ENCODE measurements around the gene KBTBD4.
"Not testable (repeated sequence)": the region's sequence is repeated elsewhere in the genome, so short reads cannot be mapped to it uniquely, and the experiment has no call there.

The KBTBD4 gene

GRCh38 chr11:47589977-47590861, 11.4 kb upstream of the KBTBD4 start:
- FAIRE-seq: no peak

GRCh38 chr11:47589584-47589976, 10.8 kb upstream of the KBTBD4 start:
- FAIRE-seq: no peak

GRCh38 chr11:47589118-47589517, 10.3 kb upstream of the KBTBD4 start:
- FAIRE-seq: no peak

DNA sequence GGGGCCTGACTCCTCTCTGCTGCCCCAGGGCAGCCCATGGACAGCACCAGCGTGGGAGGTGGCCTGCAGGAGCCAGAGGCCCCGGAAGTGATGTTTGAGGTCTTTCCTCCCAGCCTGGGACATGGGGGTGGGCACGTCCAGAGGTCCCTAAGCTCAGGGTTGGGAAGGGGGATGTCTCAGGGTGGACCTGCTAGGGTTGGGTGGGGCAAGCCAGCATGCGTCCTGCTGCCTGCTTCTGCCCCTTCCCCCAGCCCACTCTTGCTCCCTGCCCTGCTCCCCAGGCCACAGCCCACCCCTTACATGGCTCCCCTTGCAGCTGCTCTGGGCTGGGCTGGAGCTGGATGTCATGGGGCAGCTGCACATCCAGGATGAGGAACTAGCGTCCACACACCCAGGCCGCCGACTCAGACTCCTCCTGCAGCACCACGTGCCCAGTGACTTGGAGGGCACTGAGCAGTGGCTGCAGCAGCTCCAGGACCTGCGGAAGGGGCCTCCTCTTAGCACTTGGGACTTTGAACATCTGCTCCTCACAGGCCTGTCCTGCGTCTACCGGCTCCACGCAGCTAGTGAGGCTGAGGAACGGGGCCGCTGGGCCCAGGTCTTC, 9.1 kb upstream of the KBTBD4 start:
- no peak for FAIRE-seq

DNA sequence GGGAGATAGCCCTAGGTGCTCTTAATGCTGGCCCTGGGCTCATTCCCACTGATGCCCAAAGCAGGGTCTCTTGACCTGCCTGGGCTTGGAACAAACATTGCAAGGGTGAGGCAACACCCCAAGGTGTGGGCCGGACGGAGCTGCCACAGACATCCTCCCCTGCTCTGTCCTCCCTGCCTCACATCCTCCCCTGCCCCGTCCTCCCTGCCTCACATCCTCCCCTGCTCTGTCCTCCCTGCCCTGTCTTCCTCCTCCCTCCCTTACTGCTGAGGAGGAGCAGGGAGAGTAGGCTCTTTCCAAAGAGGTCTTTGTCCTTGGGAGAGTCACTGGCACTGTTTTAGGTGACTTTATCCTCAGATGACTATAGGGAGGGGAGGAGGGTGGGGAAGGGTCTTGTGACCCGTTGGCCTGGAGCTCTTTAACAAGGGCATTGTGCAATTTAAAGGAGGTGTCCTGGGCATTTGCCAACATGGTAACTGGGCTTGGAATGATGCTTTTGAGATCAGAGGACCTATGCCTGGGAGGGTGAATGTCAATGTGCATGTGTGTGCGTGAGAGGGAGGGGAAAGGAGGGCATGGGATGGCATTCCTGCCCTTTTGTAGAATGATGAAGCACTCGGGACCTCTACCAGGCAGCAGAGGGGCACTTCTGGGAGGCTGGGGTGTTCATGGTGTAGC, 8.4 kb upstream of the KBTBD4 start:
- no peak for FAIRE-seq

- no peak for FAIRE-seq
Observed at GRCh38 chr11:47586098-47586855, 7.5 kb upstream of the KBTBD4 start, which contains the start of gene FAM180B. FAM180B (plus strand) TSS chr11:47586678; CDS start chr11:47586769, 91 bp downstream.

- no peak for FAIRE-seq
Observed at GRCh38 chr11:47583844-47584243, 5.1 kb upstream of the KBTBD4 start.

DNA sequence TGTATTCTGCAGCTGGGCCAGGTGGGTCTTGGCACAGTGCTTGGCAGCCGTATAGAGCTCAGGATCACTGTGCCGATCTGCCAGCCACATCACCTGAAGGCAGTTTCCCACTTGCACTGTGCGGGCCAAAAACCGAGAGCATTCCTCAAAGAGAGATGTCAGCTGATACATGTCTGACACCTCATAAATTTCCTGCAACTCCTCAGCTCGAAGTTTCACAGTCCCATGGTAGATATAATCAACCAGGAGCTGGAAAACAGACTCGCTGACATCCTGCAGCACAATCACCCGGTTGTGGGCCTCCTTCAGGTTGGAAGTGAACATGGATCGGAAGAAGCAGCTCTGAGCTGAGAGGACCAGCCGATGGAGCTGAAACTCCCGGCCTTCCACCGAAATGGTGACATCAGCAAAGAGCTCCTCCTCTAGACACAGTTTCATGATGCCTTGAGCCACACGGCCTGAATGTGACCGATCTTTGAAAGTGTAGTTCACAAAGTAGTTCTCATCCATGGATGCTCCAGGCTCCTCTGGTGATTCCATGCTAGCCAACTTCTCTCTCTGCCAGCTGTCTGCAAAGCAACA, 1.2 kb downstream of the KBTBD4 start:
- no peak for FAIRE-seq

- FAIRE-seq: no peak
Observed at GRCh38 chr11:47573321-47573720, 5.4 kb downstream of the KBTBD4 start.

GRCh38 chr11:47572715-47573255, 6.0 kb downstream of the KBTBD4 start:
- no peak for FAIRE-seq

- no peak for FAIRE-seq
Observed at GRCh38 chr11:47571895-47572294, 6.9 kb downstream of the KBTBD4 start.

DNA sequence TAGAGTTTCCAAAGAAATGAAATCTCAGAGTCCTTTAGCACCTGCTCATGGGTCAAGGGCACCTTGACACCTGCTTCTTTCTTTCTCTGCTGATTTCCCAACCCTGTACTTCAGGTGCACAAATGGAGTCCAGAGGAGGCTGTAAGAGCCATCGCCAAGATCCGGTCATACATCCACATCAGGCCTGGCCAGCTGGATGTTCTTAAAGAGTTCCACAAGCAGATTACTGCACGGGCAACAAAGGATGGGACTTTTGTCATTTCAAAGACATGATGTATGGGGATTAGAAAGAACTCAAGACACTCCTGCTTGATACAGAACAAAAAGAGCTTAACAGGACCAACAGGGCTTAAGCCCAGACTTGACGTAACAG, 7.4 kb downstream of the KBTBD4 start:
- FAIRE-seq: no peak

DNA sequence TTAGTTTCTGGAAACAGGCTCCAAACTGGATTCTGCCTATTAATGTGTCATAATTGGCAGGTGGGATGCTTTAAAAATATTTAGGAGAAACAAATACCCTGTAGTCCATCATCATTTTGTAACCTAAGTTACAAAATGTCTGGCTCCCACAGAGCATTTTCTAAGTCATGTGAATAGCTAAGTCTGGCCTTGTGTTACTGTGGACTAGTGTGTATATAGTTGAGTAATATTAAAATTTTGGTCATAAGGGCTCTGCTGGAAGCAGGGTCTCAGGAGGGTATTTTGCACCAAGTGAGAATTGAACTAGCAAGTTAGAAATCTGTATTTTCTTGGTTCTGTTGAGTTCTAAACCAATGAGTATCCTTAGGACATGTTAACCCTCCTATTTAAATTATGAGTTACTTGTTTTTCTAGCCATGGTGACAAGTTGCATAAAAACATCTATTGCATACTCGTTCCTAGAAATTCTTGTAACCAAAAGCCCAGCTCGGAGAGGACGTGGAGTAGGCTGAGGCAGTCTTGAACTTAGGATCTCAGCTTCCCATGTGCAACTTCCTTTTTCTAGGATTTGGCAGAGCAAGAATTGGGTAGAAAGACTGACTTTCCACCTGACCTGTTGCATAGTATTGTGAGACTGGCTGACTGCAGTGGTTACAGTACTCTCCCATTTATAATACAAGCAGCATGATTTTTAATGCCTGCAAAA, 8.0 kb downstream of the KBTBD4 start:
- no peak for FAIRE-seq

DNA sequence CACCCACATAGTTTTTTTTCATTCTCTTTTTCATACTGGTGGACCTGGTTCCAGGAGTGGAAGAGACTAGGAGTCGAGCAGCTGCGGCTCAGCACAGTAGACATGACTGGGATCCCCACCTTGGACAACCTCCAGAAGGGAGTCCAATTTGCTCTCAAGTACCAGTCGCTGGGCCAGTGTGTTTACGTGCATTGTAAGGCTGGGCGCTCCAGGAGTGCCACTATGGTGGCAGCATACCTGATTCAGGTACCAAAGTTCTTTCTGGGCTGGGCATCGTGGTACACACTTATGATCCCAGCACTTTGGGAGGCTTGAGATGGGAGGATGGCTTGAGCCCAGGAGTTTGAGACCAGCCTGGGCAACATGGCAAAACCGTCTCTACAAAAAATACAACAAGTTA, 9.1 kb downstream of the KBTBD4 start:
- no peak for FAIRE-seq

DNA sequence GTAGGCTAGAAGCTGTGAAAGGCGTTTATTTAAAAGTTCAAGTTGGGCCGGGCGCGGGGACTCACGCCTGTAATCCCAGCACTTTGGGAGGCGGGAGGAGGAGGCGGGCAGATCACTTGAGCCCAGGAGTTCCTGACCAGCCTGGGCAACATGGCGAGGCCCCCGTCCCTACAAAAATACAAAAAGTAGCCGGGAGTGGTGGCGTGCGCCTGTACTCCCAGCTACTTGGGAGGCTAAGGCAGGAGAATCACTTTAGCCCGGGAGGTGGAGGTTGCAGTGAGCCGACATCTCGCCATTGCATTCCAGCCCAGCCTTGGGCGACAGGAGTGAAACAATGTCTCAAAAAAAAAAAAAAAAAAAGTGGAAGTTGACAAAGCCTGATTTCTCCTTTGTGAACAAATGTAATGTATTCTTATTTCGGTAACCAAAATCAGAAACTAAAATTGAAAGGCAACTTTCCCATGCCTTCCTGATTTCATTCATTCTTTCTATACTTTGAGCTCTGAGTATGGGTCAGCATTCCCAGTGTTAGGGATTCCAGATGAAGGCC, 12.5 kb downstream of the KBTBD4 start:
- no peak for FAIRE-seq

DNA sequence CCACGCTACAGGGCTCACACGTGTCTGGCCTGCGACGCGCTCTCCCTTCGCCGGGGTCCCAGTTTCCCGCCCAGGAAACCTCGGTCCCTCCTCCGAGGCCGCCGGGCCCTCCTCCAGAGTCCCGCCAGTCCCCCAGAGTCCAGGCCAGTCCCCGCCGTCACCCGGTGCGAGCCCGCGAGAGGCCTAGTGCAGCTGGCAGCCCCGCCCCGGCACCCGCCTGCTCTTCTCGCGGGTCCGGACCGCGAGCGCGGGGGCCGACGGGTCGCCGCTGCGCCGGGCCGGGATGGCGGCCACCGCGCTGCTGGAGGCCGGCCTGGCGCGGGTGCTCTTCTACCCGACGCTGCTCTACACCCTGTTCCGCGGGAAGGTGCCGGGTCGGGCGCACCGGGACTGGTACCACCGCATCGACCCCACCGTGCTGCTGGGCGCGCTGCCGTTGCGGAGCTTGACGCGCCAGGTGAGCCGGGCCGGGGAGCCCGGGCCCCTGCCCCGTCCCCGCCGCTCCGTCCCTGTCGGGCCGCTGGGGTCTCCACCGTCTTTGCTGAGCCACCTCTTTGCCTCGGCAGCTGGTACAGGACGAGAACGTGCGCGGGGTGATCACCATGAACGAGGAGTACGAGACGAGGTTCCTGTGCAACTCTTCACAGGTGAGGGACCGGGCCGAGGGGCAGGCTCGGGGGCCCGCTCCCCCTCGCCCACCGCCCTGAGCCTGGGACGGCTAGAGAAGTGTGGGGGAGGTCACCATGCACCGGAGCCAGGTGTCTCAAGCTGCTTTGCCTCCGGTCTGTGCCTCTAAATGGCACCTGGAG, 13.2 kb downstream of the KBTBD4 start, which contains the start of gene PTPMT1:
Gene PTPMT1, plus strand, starts transcription at position 260 of the 809 bp plus-strand sequence. Its CDS starts 24 bp downstream, at position 284.
- no peak for FAIRE-seq

GRCh38 chr11:47564933-47565339, 13.8 kb downstream of the KBTBD4 start:
- no peak for FAIRE-seq

DNA sequence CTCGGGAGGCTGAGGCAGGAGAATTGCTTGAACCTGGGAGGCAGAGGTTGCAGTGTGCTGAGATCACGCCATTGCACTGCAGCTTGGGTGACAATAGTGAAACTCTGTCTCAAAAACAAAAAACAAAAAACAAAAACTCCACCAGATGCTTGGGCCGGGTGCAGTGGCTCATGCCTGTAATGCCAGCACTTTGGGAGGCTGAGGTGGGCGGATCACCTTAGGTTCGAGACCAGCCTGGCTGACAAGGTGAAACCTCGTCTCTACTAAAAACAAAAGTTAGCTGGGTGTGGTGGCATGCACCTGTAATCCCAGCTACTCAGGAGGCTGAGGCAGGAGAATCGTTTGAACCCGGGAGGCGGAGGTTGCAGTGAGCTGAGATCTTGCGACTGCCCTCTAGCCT, 14.4 kb downstream of the KBTBD4 start:
- not testable (repeated sequence) for FAIRE-seq

DNA sequence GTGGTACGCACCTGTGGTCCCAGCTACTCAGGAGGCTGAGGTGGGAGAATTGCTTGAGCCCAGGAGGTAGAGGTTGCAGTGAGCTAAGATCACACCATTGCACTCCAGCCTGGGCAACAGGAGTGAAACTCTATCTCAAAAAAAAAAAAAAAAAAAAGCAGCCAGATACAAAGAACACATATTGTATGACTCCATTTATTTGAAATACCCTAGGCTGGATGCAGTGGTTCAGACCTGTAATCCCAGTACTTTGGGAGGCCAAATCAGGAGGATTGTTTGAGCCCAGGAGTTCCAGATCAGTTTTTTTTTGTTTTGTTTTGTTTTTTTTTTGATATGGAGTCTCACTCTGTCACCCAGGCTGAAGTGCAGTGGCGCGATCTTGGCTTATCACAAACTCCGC, 16.4 kb downstream of the KBTBD4 start:
- FAIRE-seq: not testable (repeated sequence)

- FAIRE-seq: no peak
Observed at GRCh38 chr11:47560426-47560825, 18.3 kb downstream of the KBTBD4 start.
